IPS-15b (cell line): Measurements from ENCODE around the gene MAST2.
"Not testable (repeated sequence)": the region's sequence is repeated elsewhere in the genome, so short reads cannot be mapped to it uniquely, and the experiment has no call there.

Experiments
- H3K27me3 ChIP-seq: one replicate; pipeline ENCODE4 v1.6.1; 2013; ENCODE audit warnings: low read length; ENCODE audit not compliant: control insufficient read depth, insufficient read depth
- H3K36me3 ChIP-seq: one replicate; pipeline ENCODE4 v1.6.1; 2013; ENCODE audit warnings: low read length; ENCODE audit not compliant: control insufficient read depth, insufficient read depth
- H3K4me1 ChIP-seq: one replicate; pipeline ENCODE4 v1.6.1; 2013; ENCODE audit warnings: mild to moderate bottlenecking, low read length; ENCODE audit not compliant: control insufficient read depth, insufficient read depth
- H3K4me3 ChIP-seq: one replicate; pipeline ENCODE4 v1.5.1; 2013; ENCODE audit warnings: low read depth, low read length
- H3K9ac ChIP-seq: one replicate; pipeline ENCODE4 v1.6.1; 2013; ENCODE audit warnings: low read depth, mild to moderate bottlenecking, low read length
- H3K9me3 ChIP-seq: one replicate; pipeline ENCODE4 v1.6.1; 2013; ENCODE audit warnings: mild to moderate bottlenecking, low read length; ENCODE audit not compliant: control insufficient read depth, insufficient read depth

Gene MAST2

GRCh38 chr1:46041974-46042373 lies 238.6 kb downstream of the MAST2 start:
- Histone ChIP-seq H3K4me3 (no peak overlapping the region), H3K9ac (no peak overlapping the region), H3K9me3 (no peaks in the 10 kb centered on the region), H3K36me3 (no peaks in the 10 kb centered on the region), H3K4me1 (peaks cover 15% of the 10 kb centered on the region), H3K27me3 (peaks cover 6% of the 10 kb centered on the region)

GRCh38 chr1:46043458-46044017 lies 240.1 kb downstream of the MAST2 start:
- H3K9ac ChIP-seq = no peak overlapping the region
- no peak overlapping the region for H3K4me3 ChIP-seq
- no peaks in the 10 kb centered on the region for H3K36me3 ChIP-seq
- H3K9me3 ChIP-seq = no peaks in the 10 kb centered on the region
- H3K4me1 ChIP-seq = peaks cover 11% of the 10 kb centered on the region
- H3K27me3 ChIP-seq = peaks cover 6% of the 10 kb centered on the region

- Histone ChIP-seq H3K4me1 (peaks cover 11% of the 10 kb centered on the region), H3K9me3 (no peaks in the 10 kb centered on the region), H3K4me3 (no peak overlapping the region), H3K9ac (no peak overlapping the region), H3K27me3 (peaks cover 6% of the 10 kb centered on the region), H3K36me3 (no peaks in the 10 kb centered on the region)
Measured at GRCh38 chr1:46044116-46044515, 240.7 kb downstream of the MAST2 start.

GRCh38 chr1:46053734-46054133 lies 250.3 kb downstream of the MAST2 start:
- Histone ChIP-seq H3K9ac (no peak overlapping the region), H3K36me3 (no peaks in the 10 kb centered on the region), H3K4me3 (no peak overlapping the region), H3K9me3 (no peaks in the 10 kb centered on the region), H3K27me3 (no peaks in the 10 kb centered on the region), H3K4me1 (no peaks in the 10 kb centered on the region)

GRCh38 chr1:46056325-46056724 lies 252.9 kb downstream of the MAST2 start:
- no peaks in the 10 kb centered on the region for H3K36me3 ChIP-seq
- H3K9ac ChIP-seq = no peak overlapping the region

GRCh38 chr1:46057215-46057614 lies 253.8 kb downstream of the MAST2 start:
- H3K4me3 ChIP-seq, H3K27me3 ChIP-seq, H3K9me3 ChIP-seq, H3K9ac ChIP-seq, H3K4me1 ChIP-seq, H3K36me3 ChIP-seq: not testable (repeated sequence)

More at GRCh38 chr1:46056325-46056724, 252.9 kb downstream of the MAST2 start:
- no peak overlapping the region for H3K4me3 ChIP-seq
- H3K9me3 ChIP-seq = no peaks in the 10 kb centered on the region
- no peaks in the 10 kb centered on the region for H3K4me1 ChIP-seq
- no peaks in the 10 kb centered on the region for H3K27me3 ChIP-seq

GRCh38 chr1:46057781-46058180 lies 254.4 kb downstream of the MAST2 start:
- Histone ChIP-seq H3K27me3 (no peaks in the 10 kb centered on the region), H3K4me3 (no peak overlapping the region), H3K9ac (no peak overlapping the region), H3K36me3 (no peaks in the 10 kb centered on the region), H3K4me1 (no peaks in the 10 kb centered on the region), H3K9me3 (no peaks in the 10 kb centered on the region)

- no peak overlapping the region for H3K4me3 ChIP-seq
- H3K9ac ChIP-seq = no peak overlapping the region
- no peaks in the 10 kb centered on the region for H3K4me1 ChIP-seq
- no peaks in the 10 kb centered on the region for H3K27me3 ChIP-seq
- H3K9me3 ChIP-seq = no peaks in the 10 kb centered on the region
- H3K36me3 ChIP-seq = no peaks in the 10 kb centered on the region
Measured at GRCh38 chr1:46058936-46059335, 255.5 kb downstream of the MAST2 start.

GRCh38 chr1:46061146-46061545 lies 257.7 kb downstream of the MAST2 start:
- Histone ChIP-seq H3K36me3 (no peaks in the 10 kb centered on the region), H3K4me3 (no peak overlapping the region), H3K9me3 (no peaks in the 10 kb centered on the region), H3K27me3 (no peaks in the 10 kb centered on the region), H3K4me1 (no peaks in the 10 kb centered on the region), H3K9ac (no peak overlapping the region)

- H3K27me3 ChIP-seq = no peaks in the 10 kb centered on the region
- H3K9me3 ChIP-seq = no peaks in the 10 kb centered on the region
- H3K36me3 ChIP-seq = no peaks in the 10 kb centered on the region
- no peak overlapping the region for H3K4me3 ChIP-seq
- no peak overlapping the region for H3K9ac ChIP-seq
- no peaks in the 10 kb centered on the region for H3K4me1 ChIP-seq
Measured at GRCh38 chr1:46062651-46063319, 259.4 kb downstream of the MAST2 start.

- H3K9me3 ChIP-seq = no peaks in the 10 kb centered on the region
- H3K9ac ChIP-seq = no peak overlapping the region
- no peak overlapping the region for H3K4me3 ChIP-seq
- no peaks in the 10 kb centered on the region for H3K27me3 ChIP-seq
- H3K36me3 ChIP-seq = no peaks in the 10 kb centered on the region
- H3K4me1 ChIP-seq = no peaks in the 10 kb centered on the region
Measured at GRCh38 chr1:46064708-46065107, 261.3 kb downstream of the MAST2 start.

GRCh38 chr1:46065405-46065804 lies 262.0 kb downstream of the MAST2 start:
- no peak overlapping the region for H3K9ac ChIP-seq
- no peaks in the 10 kb centered on the region for H3K36me3 ChIP-seq
- no peaks in the 10 kb centered on the region for H3K4me1 ChIP-seq
- no peaks in the 10 kb centered on the region for H3K27me3 ChIP-seq
- H3K9me3 ChIP-seq = no peaks in the 10 kb centered on the region
- no peak overlapping the region for H3K4me3 ChIP-seq
